CD14-positive monocyte (primary cell): Measurements from ENCODE around the gene MALAT1. TPM values are rescaled to one million over a fixed set of nuclear protein-coding genes. Genes with fewer than 3 reads are reported as not detected.
A peak's percentile ranks its signal among the peaks of the same experiment; 100 is the strongest.

Source experiments
- DNase-seq, 3 donors: peaks; one replicate each; pipeline ENCODE4 v3.0.0-alpha.2; 2011 to 2022
- H2AFZ ChIP-seq: 2 replicates; pipeline ENCODE4 v1.6.0; 2012; ENCODE audit warnings: mild to moderate bottlenecking, low read depth, low read length, inconsistent platforms; ENCODE audit not compliant: insufficient read depth, poor library complexity, severe bottlenecking
- H3K27ac ChIP-seq, 2 donors: 1 replicate in 1 of 2; 2 replicates in 1 of 2; pipeline ENCODE4 v1.5.1; 2012 to 2013; ENCODE audit warnings: low read length in 2 of 2, control low read depth in 1 of 2, inconsistent platforms in 1 of 2, low read depth in 1 of 2, mild to moderate bottlenecking in 1 of 2
- H3K27me3 ChIP-seq, 2 donors: one replicate each; pipeline versions ENCODE4 v1.6.0 to v1.6.1; 2011 to 2013; ENCODE audit warnings: low read length in 2 of 2; ENCODE audit not compliant: control insufficient read depth in 2 of 2, insufficient read depth in 2 of 2
- H3K36me3 ChIP-seq, 2 donors: replicated peaks in 1 of 2; 1 replicate in 1 of 2; 2 replicates in 1 of 2; pipeline versions ENCODE4 v1.5.1 to v1.6.1; 2012 to 2013; ENCODE audit warnings: low read length in 2 of 2, control low read depth in 1 of 2, inconsistent platforms in 1 of 2, mild to moderate bottlenecking in 1 of 2; ENCODE audit not compliant: insufficient read depth in 2 of 2, control insufficient read depth in 1 of 2
- H3K4me1 ChIP-seq, 2 donors: 1 replicate in 1 of 2; 2 replicates in 1 of 2; pipeline versions ENCODE4 v1.5.1 to v1.6.1; 2012 to 2013; ENCODE audit warnings: low read length in 2 of 2, control low read depth in 1 of 2, inconsistent platforms in 1 of 2, mild to moderate bottlenecking in 1 of 2, moderate library complexity in 1 of 2; ENCODE audit not compliant: insufficient read depth in 2 of 2, control insufficient read depth in 1 of 2
- H3K4me2 ChIP-seq: replicated peaks from 2 replicates; pipeline ENCODE3; 2012; ENCODE audit warnings: low read length, moderate library complexity, mild to moderate bottlenecking; ENCODE audit not compliant: poor library complexity, severe bottlenecking; ENCODE audit errors: extremely low read depth
- H3K4me3 ChIP-seq, 3 experiments: fragments of 200-600 bp in 1 of 3; sonication (generic) in 1 of 3; replicated peaks in 1 of 3; 1 replicate in 2 of 3; 2 replicates in 1 of 3; pipeline ENCODE4 v1.5.1; 2011 to 2013; ENCODE audit warnings: low read length in 3 of 3, mild to moderate bottlenecking in 3 of 3, control low read depth in 2 of 3, low read depth in 2 of 3, inconsistent platforms in 1 of 3, moderate library complexity in 1 of 3
- H3K79me2 ChIP-seq: 2 replicates; pipeline ENCODE4 v1.6.0; 2012; ENCODE audit warnings: mild to moderate bottlenecking, control low read depth, inconsistent platforms, low read length, moderate library complexity; ENCODE audit not compliant: insufficient read depth
- H3K9ac ChIP-seq: 2 replicates; pipeline ENCODE4 v1.6.0; 2017; ENCODE audit warnings: low read length, mild to moderate bottlenecking; ENCODE audit not compliant: insufficient read depth, poor library complexity, severe bottlenecking
- H3K9me3 ChIP-seq, 2 donors: replicated peaks in 1 of 2; 1 replicate in 1 of 2; 2 replicates in 1 of 2; pipeline versions ENCODE4 v1.5.1 to v1.6.1; 2012 to 2013; ENCODE audit warnings: low read length in 2 of 2, control low read depth in 1 of 2; ENCODE audit not compliant: control insufficient read depth in 1 of 2, insufficient read depth in 1 of 2
- H4K20me1 ChIP-seq: 2 replicates; pipeline ENCODE4 v1.6.0; 2012; ENCODE audit warnings: mild to moderate bottlenecking, low read length, control low read depth, moderate library complexity; ENCODE audit not compliant: insufficient read depth
- H3K27ac Mint-ChIP-seq, 7 donors: one replicate each; pipeline ENCODE4 v1.8.0; 2020; ENCODE audit warnings: mild to moderate bottlenecking in 7 of 7, mixed read lengths in 7 of 7, moderate library complexity in 6 of 7, inconsistent platforms in 2 of 7
- H3K27me3 Mint-ChIP-seq, 3 donors: one replicate each; pipeline ENCODE4 v1.8.0; 2021 to 2022; ENCODE audit warnings: low read depth in 3 of 3, mild to moderate bottlenecking in 3 of 3, mixed read lengths in 3 of 3, moderate library complexity in 3 of 3, inconsistent platforms in 1 of 3
- H3K36me3 Mint-ChIP-seq, 2 donors: one replicate each; pipeline ENCODE4 v1.8.0; 2020; ENCODE audit warnings: mixed read lengths in 2 of 2, inconsistent platforms in 1 of 2, mild to moderate bottlenecking in 1 of 2
- H3K4me1 Mint-ChIP-seq: one replicate; pipeline ENCODE4 v1.8.0; 2020; ENCODE audit warnings: mild to moderate bottlenecking, mixed read lengths
- H3K4me3 Mint-ChIP-seq, 2 donors: one replicate each; pipeline ENCODE4 v1.8.0; 2020; ENCODE audit warnings: mild to moderate bottlenecking in 2 of 2, mixed read lengths in 2 of 2, moderate library complexity in 1 of 2
- H3K9me3 Mint-ChIP-seq, 7 donors: one replicate each; pipeline ENCODE4 v1.8.0; 2020 to 2022; ENCODE audit warnings: mixed read lengths in 7 of 7, mild to moderate bottlenecking in 6 of 7, moderate library complexity in 6 of 7, inconsistent platforms in 2 of 7
- CTCF ChIP-seq: fragments of 200-600 bp; IDR thresholded peaks from one replicate; pipeline ENCODE4 v1.8.0; 2022; ENCODE audit warnings: antibody characterized with exemption, mild to moderate bottlenecking
- WGBS: methylation state at CpG from one replicate; pipeline ENCODE4 v1.1.5; 2013; ENCODE audit warnings: missing lambda C conversion rate; ENCODE audit not compliant: insufficient coverage; 5-methylcytosine and 5-hydroxymethylcytosine counted together
- intact Hi-C, 2 donors: fragments of 100-400 bp; cut with micrococcal nuclease; formaldehyde crosslinking; loops; one replicate each; pipeline versions ENCODE4 v1.15.0 to v1.15.1; 2023
- polyA plus RNA-seq, 3 donors: library from polyadenylated mRNA; depleted of rRNA in 1 of 3; unstranded in 2 of 3; stranded (reverse) in 1 of 3; fragments of 300-500 nt in 2 of 3; fragments of >200 nt in 1 of 3; fragmentation: Illumina TruSeq in 2 of 3; gene quantifications; 1 replicate in 2 of 3; 2 replicates in 1 of 3; pipeline ENCODE4 v1.2.3, GENCODE V29; 2012 to 2021

Gene MALAT1
- polyA plus RNA-seq, 3 donors: 263 to 815 (median 554) TPM

- no peak overlapping the region for H3K4me3 Mint-ChIP-seq
- H3K27me3 Mint-ChIP-seq: peaks cover 1 to 2% (median 2%) of the 10 kb centered on the region in 3 donors
- no peaks in the 10 kb centered on the region for H3K9me3 Mint-ChIP-seq
- H3K27me3 ChIP-seq: no peaks in the 10 kb centered on the region
- DNase-seq: no peak
- no peak for TF ChIP-seq CTCF
- no peak overlapping the region for H3K4me3 ChIP-seq
- H3K79me2 ChIP-seq: no peaks in the 10 kb centered on the region
- peaks cover 33 to 50% of the 10 kb centered on the region in 2 donors for H3K36me3 Mint-ChIP-seq
- H3K27ac Mint-ChIP-seq: no peak overlapping the region
- peaks cover 12% of the 10 kb centered on the region for H3K4me1 Mint-ChIP-seq
- no peak overlapping the region for H2AFZ ChIP-seq
- H3K36me3 ChIP-seq: peaks cover 42 to 47% of the 10 kb centered on the region in 2 donors
- WGBS: 95% methylated on average over 41 of the region's 43 CpGs
- no peak overlapping the region for H3K9ac ChIP-seq
- no peak overlapping the region for H3K27ac ChIP-seq
- intact Hi-C loops: loop anchor here in 1 of 2 donors (10.0 kb wide), 1 partner anchor 274 kb away; the partner anchor contains the start of gene POLA2
- H3K9me3 ChIP-seq: no peaks in the 10 kb centered on the region
- H4K20me1 ChIP-seq: peaks cover 13% of the 10 kb centered on the region
- peaks cover 11 to 27% of the 10 kb centered on the region in 2 donors for H3K4me1 ChIP-seq
- no peak overlapping the region for H3K4me2 ChIP-seq
Measured at GRCh38 chr11:65538232-65538914, 39.5 kb downstream of the MALAT1 start.

GRCh38 chr11:65538915-65539743, 40.3 kb downstream of the MALAT1 start:
- peaks cover 32 to 46% of the 10 kb centered on the region in 2 donors for H3K36me3 Mint-ChIP-seq
- intact Hi-C loops: loop anchor here in 1 of 2 donors (10.0 kb wide), 1 partner anchor 274 kb away; the partner anchor contains the start of gene POLA2
- Histone ChIP-seq H3K79me2 (no peaks in the 10 kb centered on the region), H3K4me2 (peak overlapping the region; percentile 99), H3K36me3 (peaks cover 41 to 44% of the 10 kb centered on the region in 2 donors), H3K4me1 (peaks cover 11 to 27% of the 10 kb centered on the region in 2 donors), H4K20me1 (peaks cover 13% of the 10 kb centered on the region), H2AFZ (no peak overlapping the region), H3K9ac (no peak overlapping the region), H3K27me3 (no peaks in the 10 kb centered on the region), H3K27ac (no peak overlapping the region), H3K9me3 (no peaks in the 10 kb centered on the region), H3K4me3 (peak overlapping the region in 1 of 3 experiments; percentile 90)
- TF ChIP-seq CTCF: no peak
- H3K4me3 Mint-ChIP-seq: peak overlapping the region in 1 of 2 donors; percentile 21
- H3K9me3 Mint-ChIP-seq: no peaks in the 10 kb centered on the region
- DNase-seq: no peak
- peaks cover 1 to 3% (median 2%) of the 10 kb centered on the region in 3 donors for H3K27me3 Mint-ChIP-seq
- 94% methylated on average over 80 of the region's 92 CpGs for WGBS
- H3K27ac Mint-ChIP-seq: no peak overlapping the region
- peaks cover 12% of the 10 kb centered on the region for H3K4me1 Mint-ChIP-seq
